ENCODE results near the gene MARF1.
A peak's percentile ranks its signal among the peaks of the same experiment; 100 is the strongest.
"Not testable (repeated sequence)": the region's sequence is repeated elsewhere in the genome, so short reads cannot be mapped to it uniquely, and the experiment has no call there.

The MARF1 gene, protein sequence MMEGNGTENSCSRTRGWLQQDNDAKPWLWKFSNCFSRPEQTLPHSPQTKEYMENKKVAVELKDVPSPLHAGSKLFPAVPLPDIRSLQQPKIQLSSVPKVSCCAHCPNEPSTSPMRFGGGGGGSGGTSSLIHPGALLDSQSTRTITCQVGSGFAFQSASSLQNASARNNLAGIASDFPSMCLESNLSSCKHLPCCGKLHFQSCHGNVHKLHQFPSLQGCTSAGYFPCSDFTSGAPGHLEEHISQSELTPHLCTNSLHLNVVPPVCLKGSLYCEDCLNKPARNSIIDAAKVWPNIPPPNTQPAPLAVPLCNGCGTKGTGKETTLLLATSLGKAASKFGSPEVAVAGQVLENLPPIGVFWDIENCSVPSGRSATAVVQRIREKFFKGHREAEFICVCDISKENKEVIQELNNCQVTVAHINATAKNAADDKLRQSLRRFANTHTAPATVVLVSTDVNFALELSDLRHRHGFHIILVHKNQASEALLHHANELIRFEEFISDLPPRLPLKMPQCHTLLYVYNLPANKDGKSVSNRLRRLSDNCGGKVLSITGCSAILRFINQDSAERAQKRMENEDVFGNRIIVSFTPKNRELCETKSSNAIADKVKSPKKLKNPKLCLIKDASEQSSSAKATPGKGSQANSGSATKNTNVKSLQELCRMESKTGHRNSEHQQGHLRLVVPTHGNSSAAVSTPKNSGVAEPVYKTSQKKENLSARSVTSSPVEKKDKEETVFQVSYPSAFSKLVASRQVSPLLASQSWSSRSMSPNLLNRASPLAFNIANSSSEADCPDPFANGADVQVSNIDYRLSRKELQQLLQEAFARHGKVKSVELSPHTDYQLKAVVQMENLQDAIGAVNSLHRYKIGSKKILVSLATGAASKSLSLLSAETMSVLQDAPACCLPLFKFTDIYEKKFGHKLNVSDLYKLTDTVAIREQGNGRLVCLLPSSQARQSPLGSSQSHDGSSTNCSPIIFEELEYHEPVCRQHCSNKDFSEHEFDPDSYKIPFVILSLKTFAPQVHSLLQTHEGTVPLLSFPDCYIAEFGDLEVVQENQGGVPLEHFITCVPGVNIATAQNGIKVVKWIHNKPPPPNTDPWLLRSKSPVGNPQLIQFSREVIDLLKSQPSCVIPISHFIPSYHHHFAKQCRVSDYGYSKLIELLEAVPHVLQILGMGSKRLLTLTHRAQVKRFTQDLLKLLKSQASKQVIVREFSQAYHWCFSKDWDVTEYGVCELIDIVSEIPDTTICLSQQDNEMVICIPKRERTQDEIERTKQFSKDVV (N-terminal part only)

DNA sequence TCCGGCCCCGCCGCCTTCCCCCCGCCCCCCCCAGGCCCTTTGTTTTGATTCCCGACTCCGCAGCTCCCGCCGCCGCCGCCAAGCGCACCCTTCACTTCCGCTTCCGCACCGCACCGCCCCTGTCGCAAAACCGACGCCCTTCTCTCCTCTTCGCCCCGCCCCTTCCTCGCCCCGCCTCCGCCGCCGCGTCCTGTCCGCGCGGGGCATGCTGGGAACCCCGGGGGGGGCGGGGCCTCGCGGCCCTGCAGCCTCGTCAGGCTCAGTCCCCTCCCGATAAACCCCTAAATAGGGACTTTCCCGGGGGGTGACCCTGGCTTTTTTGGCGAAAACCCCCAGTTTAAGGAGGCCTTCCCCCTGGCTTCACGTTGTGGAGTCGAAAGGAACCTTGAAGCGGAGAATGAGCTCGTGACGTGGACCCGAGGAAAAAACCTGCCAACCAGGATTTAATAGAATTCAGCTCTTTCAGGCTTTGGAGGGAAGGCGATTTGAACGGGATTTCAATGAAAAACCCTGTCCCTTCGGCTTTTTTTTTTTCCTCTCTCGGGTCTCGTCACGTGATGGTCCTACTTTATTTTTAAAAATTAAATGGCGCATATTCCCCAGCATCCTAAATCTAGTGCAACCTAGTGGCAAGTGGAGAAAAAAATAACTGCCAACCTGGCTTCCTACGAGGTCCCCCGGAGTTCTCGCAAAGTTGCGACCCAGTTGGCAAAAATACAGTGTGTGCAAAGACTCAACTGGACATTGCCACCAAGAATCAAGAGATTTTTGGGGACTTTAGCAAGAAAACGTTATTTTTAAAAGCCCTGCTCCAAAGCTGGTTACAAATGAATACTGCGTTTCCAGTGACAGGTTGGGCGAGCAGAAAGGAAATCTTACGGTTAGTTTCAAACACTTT, at the start of gene MARF1:
MARF1 (minus strand) TSS at position 107 of the 898 bp plus-strand sequence. CDS start 3,921 bp downstream, outside the sequence.
- DNase-seq (ENCODE audit: low spot score), result peak; percentile 99

DNA sequence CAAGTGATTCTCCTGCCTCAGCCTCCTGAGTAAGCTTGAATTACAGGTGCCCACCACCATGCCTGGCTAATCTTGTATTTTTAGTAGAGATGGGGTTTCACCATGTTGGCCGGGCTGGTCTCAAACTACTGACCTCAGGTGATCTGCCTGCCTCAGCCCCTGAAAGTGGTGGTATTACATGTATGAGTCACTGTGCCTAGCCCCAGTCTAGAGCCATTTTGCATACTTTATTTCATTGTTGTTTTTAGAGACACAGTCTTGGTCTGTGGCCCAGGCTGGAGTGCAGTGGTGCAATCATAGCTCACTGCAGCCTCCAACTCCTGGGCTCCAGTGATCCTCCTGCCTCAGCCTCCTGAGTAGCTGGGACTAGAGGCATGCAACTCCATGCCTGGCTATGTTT, 49.6 kb upstream of the MARF1 start:
- DNase-seq (ENCODE audit: low spot score), result not testable (repeated sequence)

DNA sequence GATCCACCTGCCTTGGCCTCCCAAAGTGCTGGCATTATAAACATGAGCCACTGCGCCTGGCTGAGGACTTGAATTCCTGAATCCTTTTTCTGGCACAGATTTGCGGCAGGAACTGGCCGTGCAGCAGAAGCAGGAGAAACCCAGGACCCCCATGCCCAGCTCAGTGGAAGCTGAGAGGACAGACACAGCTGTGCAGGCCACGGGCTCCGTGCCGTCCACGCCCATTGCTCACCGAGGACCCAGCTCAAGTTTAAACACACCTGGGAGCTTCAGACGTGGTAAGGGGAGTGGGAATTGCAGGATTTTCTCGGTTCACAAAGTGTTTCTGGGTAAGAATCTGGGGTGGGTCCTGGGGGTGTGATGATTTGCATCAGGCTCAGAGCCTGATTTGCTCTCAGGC, 48.1 kb upstream of the MARF1 start:
- DNase-seq (ENCODE audit: low spot score), result no peak

DNA sequence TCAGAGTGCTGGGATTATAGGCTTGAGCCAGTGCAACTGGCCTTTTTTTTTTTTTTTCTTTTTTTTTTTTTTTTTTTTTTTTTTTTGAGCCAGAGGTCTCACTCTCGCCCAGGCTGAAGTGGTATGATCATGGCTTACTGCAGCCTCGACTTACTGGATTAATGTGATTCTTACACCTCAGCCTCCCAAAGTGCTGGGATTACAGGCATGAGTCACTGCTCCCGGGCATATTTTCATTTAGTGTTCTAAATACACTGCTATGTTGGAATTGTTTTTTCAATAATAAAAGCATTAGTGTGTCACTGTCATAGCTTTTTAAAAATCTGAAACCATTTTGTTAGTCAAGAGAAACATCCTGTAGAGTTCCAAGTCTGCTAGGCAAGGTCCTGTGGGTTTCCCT, 47.3 kb upstream of the MARF1 start:
- DNase-seq (ENCODE audit: low spot score), result no peak

DNA sequence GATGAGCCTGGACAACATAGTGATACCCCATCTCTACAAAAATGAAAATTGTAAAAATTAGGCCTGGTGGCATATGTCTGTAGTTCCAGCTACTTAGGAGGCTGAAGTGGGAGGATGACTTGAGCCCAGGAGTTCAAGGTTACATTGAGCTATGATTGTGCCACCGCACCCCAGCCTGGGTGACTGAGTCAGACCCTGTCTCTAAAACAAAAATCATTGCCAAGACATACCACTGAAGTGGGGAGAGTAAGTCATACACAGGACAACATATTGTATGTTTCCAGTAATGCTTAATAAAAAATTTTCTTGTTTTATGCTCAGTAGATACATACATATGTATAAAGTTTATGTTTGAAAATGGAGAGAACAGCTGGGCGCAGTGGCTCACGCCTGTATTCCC, 46.3 kb upstream of the MARF1 start:
- DNase-seq (ENCODE audit: low spot score), result no peak

DNA sequence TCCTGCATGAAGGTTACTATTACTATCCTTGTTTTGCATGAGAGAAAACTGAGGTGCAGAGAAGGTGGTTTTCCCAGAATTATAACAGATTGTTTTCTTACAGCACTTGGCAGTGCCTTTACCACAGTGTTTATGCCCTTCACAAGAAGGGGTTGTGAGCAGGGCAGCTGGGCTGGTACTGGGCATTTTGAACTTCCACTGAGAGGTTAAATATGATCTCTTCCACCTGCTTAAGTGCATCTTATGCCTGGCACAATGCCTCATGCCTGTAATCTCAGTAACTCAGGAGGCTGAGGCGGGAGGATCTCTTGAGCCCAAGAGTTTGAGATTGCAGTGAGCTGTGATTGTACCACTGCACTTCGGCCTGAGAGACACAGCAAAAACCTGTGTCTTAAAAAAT, 43.3 kb upstream of the MARF1 start:
- DNase-seq (ENCODE audit: low spot score), result no peak

DNA sequence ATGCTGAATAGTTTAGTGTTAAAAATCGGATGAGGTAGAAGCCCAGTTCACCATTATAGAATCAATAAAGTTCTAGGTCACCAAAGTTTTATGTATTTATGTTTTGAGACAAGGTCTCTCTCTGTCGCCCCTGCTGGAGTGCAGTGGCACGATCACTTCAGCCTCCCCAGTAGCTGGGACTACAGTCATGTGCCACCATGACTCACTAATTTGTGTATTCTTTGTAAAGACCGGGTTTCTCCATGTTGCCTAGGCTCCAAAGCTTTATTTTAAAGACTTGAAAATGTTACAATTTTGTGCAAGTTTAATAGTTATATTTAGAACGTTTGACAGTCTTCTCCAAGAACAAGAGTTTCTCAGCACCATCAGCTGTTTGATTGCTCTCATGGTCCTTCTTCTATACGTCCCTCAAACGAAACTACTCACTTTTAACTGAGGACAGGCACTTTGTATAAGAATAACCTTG, 39.2 kb upstream of the MARF1 start:
- peak; percentile 64 for DNase-seq (ENCODE audit: low spot score)

DNA sequence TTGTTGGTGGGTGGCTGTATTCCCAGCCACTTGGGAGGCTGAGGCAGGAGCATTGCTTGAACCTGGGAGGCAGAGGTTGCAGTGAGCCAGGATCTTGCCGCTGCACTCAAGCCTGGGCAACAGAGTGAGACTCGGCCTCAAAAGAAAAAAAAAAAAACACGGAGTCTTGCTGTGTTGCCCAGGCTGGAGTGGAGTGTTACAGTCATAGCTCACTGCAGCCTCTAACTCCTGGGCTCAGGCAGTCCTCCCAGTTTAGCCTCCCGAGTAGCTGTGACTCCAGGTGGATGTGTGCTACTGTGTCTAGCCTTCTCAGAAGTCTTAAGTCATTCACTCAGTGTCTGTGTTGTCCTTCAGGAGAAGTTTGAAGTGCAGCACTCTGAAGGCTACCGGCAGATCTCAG, 34.5 kb upstream of the MARF1 start:
- no peak for DNase-seq (ENCODE audit: low spot score)

DNA sequence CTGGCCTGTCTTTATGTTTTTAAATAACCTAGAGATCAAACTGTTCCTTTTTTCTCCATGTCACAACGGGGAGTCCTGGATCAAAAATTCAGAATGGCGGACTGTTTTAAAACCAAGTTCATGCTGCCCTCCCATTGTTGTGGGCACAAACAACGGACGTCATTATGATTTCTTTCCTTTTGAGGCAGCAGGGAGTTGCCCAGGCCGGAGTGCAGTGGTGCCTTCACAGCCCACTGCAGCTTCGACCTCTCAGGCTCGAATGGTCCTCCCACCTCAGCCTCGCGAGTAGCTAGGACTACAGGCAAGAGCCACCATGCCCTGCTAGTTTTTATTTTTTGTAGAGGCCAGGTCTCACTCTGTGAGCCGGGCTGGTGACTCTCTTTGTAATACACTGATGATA, 33.6 kb upstream of the MARF1 start:
- no peak for DNase-seq (ENCODE audit: low spot score)

DNA sequence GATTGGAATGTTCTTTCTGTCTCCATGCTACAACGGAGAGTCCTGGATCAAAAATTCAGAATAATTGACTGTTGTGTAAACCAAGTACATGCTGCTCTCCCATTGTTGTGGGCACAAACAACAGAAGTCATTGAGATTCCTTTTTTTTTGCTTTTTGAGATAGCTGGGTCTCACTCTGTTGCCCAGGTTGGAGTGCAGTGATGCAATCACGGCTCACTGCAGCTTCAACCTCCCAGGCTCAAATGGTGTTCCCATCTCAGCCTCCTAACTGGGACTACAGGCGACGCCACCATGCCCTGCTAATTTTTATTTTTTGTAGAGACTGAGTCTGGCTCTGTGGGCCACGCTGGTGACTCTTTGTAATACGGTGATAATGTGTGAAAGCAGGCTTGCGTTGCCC, 31.6 kb upstream of the MARF1 start:
- no peak for DNase-seq (ENCODE audit: low spot score)

DNA sequence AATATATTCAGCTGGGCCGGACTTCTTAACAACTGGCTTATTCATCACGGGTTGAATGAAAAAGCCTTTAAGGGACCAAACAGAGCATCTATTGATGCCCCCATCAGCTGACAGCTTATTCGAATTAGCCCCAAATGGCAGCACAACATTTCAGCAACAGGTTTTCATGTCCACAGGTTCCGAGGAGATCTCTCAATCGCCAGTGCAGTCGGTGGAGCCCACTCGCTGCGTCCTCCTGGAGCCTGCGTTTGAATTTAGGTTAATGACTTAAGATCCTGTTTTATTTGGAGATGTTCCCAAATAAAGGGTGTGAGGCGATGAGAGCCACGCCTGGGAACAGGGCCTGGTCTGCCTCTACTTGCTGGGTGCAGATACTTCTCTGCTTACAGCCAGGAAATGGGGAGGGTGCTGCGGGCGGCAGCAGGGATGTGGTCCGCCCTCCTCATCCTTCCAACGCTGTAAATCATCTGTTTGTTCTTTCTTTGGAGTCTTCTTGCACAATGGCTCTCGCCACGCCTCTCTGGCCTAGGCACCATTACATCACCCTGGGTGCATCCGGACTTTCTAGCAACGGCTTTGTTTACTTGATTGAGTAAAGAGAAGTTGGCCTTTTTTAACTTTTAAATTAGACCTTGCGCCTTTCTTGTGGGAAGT, 29.7 kb upstream of the MARF1 start:
- DNase-seq (ENCODE audit: low spot score), result peak; percentile 86

DNA sequence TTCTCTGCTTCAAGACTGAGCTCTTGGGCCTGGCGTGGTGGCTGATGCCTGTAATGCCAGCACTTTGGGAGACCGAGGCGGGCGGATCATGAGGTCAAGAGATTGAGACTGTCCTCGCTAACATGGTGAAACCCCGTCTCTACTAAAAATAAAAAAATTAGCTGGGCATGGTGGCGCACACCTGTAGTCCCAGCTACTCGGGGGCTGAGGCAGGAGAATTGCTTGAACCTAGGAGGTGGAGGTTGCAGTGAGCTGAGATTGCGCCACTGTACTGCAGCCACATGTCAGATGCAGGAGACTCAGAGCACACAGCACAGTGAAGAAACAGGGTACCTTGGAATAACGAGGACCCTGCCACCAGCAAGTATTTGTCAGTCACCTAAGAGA, 29.2 kb upstream of the MARF1 start:
- not testable (repeated sequence) for DNase-seq (ENCODE audit: low spot score)

DNA sequence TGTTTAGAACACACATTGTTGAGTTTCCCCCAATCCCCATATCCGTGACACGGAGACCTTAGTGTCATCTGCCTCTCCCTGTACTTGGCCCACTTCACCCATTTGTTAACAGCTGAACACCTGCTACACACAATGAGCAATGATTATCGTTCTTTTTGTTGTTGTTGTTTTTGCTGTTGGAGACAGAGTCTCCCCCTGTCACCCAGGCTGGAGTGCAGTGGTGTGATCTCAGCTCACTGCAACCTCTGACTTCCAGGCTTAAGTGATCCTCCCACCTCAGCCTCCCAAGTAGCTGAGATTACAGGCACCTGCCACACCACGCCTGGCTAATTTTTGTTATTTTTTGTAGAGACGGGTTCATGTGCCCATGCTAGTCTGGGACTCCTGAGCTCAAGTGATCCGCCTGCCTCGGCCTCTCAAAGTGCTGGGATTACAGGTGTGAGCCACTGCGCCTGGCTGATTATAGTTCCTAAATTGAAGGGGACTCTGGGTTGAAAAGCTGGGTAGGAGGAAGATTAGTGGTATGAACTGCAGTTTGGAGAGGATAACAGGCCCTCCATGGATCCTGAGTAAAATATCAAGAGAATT, 28.7 kb upstream of the MARF1 start:
- DNase-seq (ENCODE audit: low spot score), result no peak

DNA sequence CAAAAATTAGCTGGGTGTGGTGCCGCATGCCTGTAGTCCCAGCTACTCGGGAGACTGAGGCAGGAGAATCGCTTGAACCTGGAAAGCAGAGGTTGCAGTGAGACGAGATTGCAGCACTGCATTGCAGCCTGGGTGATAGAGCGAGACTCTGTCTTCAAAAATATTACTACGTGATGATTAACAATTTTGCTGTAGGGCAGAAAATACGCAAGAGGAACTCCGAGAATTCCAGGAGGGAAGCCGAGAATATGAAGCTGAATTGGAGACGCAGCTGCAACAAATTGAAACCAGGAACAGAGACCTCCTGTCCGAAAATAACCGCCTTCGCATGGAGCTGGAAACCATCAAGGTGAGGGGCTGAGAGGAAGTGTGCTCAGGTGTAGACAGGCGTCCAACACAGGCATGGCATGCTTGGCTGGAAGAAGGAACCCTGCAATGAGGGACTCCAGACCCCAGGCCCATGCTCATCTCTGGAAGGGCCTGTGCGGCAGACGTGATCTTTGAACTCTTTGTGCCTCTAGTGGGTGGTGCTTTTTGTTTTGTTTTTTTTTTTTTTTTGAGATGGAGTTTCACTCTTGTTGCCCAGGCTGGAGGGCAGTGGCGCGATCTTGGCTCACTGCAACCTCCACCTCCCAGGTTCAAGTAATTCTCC, 24.3 kb upstream of the MARF1 start:
- DNase-seq (ENCODE audit: low spot score), result no peak

DNA sequence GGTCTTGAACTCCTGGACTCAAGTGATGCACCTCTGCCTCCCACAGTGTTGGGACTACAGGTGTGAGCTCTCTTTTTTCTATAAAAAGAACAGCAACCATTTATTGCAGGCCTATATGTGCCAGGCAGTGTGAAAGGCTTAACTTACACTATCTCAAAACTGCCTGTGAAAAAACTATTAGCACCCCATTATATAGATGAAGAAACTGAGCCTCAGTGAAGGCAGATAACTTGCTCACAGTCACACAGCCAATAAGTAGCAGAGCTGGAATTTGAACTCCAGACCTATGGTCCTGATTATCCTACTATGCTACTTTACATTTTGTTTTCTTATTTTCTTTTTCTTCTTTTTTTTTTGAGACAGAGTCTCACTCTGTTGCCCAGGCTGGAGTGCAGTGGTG, 22.2 kb upstream of the MARF1 start:
- no peak for DNase-seq (ENCODE audit: low spot score)

DNA sequence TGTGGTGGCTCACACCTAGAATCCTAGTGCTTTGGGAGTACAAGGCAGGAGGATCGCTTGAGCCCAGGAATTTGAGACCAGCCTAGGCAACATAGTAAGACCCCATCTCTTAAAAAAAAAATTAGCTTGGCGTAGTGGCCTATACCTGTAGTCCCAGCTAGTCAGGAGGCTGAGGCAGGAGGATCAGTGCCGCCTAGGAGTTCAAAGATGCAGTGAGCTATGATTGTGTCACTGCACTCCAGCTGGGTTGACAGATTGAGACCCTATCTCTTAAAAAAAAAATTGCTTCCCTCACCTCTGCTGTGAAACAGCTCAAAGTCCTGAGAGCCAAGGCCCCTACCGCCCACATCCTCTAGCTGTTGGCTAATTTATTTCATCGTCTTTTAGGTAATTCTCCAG, 17.2 kb upstream of the MARF1 start:
- no peak for DNase-seq (ENCODE audit: low spot score)

DNA sequence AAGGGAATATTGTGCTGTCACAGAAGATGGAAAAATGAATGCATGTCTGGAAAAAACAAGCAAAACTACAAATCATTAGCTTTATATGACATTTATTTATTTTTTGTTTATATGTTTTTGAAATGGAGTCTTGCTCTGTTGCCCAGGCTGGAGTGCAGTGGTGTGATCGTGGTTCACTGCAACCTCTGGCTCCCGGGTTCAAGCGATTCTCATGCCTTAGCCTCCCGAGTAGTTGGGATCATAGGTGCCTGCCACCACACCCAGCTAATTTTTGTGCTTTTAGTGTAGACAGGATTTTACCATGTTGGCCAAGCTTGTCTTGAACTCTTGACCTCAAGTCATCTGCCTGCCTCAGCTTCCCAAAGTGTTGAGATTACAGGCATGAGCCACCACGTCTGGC, 15.6 kb upstream of the MARF1 start:
- no peak for DNase-seq (ENCODE audit: low spot score)

DNA sequence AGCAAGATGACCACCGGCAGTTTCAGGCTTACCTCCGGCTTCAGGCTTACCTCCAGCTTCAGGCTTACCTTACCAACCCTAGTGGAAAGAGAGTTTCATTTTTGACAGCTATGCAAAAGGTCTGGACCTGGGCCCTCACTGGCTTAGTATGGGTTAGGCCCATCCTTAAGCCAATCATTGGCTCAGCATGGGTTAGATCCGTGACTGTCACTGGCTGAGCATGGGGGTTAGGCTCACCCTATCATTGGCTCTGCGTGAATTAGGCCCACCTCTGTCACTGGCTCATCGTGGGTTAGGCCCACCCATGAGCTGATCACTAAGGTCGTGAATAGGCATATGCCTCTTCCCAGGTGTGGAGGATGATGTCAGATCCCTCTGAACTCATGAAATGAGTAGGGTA, 15.2 kb upstream of the MARF1 start:
- DNase-seq (ENCODE audit: low spot score), result no peak

DNA sequence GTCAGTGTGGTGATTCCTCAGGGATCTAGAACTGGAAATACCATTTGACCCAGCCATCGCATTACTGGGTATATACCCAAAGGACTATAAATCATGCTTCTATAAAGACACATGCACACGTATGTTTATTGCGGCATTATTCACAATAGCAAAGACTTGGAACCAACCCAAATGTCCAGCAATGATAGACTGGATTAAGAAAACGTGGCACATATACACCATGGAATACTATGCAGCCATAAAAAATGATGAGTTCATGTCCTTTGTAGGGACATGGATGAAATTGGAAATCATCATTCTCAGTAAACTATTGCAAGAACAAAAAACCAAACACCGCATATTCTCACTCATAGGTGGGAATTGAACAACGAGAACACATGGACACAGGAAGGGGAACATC, 12.6 kb upstream of the MARF1 start:
- not testable (repeated sequence) for DNase-seq (ENCODE audit: low spot score)

DNA sequence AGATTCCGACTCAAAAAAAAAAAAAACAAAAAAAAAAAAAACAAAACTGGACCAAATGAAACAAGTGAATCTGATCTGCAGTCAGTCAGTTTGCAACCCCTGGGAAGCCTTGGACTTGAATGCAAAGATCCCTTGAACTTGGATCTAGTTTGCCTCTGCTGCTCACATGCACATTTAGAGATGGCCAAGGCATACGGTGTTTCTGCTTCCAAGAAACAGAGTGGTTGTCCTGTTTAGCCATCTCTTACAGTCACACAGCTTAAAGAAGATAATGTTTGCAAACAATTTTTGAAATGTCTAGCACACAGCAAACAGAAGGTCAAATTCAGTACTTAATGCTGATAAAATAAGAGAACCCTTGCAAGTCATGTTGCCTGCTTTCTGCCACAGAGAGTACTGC, 11.6 kb upstream of the MARF1 start:
- DNase-seq (ENCODE audit: low spot score), result no peak
